Measurements from ENCODE around the gene NHSL2. TPM values are rescaled to one million over a fixed set of nuclear protein-coding genes. Genes with fewer than 3 reads are reported as not detected.

NHSL2 gene
- total RNA-seq, 2 experiments from 2014 or later: not detected

DNA sequence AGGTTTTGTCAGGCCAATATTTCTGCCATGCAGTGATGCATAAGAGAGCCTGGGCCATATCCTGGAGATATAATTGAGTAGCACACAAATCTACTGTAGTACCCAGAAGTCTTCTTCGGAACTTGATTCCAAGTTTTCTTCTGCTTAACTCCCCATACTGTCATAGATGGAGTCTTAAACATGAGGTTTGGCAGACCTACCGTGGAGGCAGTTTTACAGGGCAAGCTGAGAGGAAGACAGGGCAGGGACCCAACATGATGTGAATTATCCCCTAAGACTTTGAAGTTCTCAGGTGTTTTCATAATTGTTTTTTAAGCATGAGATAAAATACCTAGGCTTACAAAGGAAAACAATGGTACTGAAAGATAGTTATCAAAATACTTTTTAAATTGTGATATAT is 18.2 kb downstream of the NHSL2 start:
- Histone ChIP-seq H3K9me2 (ENCODE audit: insufficient read depth, low read length) (no peaks in the 10 kb centered on the region), H3K4me2 (ENCODE audit: low read length) (no peak overlapping the region)

DNA sequence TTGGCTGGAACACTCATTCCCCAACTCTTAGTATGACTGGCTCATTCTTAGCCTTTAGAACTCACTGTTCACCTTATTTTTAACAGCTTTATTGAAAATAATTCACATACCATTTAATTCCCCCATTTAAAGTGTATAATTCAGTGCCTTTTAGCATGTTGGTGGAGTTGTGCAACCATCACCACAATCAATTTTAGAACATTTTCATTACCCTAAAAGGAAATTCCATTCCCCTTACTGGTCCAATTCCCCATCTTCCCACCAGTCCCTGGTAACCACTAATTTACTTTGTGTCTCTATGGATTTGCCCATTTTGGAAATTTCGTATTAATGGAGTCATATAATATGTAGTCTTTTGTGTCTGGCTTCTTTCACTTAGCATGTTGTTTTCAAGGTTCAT is 19.7 kb downstream of the NHSL2 start:
- H4K20me1 ChIP-seq (ENCODE audit: insufficient read depth, low read length): no peaks in the 10 kb centered on the region
- intact Hi-C loops (cut with micrococcal nuclease; ENCODE audit: unreplicated experiment): no loop called here
- no peak for TF ChIP-seq EZH2phosphoT487 (IDR thresholded peaks at IDR 0.05; ENCODE audit: borderline replicate concordance, low read depth, low read length)
- TF ChIP-seq, protein P1, sequence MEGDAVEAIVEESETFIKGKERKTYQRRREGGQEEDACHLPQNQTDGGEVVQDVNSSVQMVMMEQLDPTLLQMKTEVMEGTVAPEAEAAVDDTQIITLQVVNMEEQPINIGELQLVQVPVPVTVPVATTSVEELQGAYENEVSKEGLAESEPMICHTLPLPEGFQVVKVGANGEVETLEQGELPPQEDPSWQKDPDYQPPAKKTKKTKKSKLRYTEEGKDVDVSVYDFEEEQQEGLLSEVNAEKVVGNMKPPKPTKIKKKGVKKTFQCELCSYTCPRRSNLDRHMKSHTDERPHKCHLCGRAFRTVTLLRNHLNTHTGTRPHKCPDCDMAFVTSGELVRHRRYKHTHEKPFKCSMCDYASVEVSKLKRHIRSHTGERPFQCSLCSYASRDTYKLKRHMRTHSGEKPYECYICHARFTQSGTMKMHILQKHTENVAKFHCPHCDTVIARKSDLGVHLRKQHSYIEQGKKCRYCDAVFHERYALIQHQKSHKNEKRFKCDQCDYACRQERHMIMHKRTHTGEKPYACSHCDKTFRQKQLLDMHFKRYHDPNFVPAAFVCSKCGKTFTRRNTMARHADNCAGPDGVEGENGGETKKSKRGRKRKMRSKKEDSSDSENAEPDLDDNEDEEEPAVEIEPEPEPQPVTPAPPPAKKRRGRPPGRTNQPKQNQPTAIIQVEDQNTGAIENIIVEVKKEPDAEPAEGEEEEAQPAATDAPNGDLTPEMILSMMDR (conservative IDR thresholded peaks at IDR 0.05; ENCODE audit: low read length): no peak

More for the DNA sequence above, 18.2 kb downstream of the NHSL2 start:
- no peaks in the 10 kb centered on the region for H3K79me2 ChIP-seq (ENCODE audit: insufficient read depth, low read depth, low read length)
- ChIA-PET CTCF (ENCODE audit: unreplicated experiment) (no interaction called here), POLR2A (no interaction called here)
- no peak for DNase-seq (ENCODE audit: low spot score)
- H3K36me3 ChIP-seq (ENCODE audit: insufficient read depth, low read length): no peaks in the 10 kb centered on the region
- H4K20me1 ChIP-seq (ENCODE audit: insufficient read depth, low read length): no peaks in the 10 kb centered on the region
- no peak overlapping the region for H2AFZ ChIP-seq (ENCODE audit: low read length)
- H3K9me3 ChIP-seq (ENCODE audit: low read length): no peaks in the 10 kb centered on the region
- BruUV-seq (replicated peaks): no TSS peak
- no peak for TF ChIP-seq EZH2phosphoT487 (IDR thresholded peaks at IDR 0.05; ENCODE audit: borderline replicate concordance, low read depth, low read length)
- TF ChIP-seq, protein P1 (conservative IDR thresholded peaks at IDR 0.05; ENCODE audit: low read length): no peak
- H3K4me3 ChIP-seq (ENCODE audit: low read depth, low read length, poor library complexity, severe bottlenecking): no peak overlapping the region
- intact Hi-C loops (cut with micrococcal nuclease; ENCODE audit: unreplicated experiment): no loop called here
- H3K4me1 ChIP-seq (ENCODE audit: insufficient read depth, low read length, poor library complexity, severe bottlenecking): no peaks in the 10 kb centered on the region
- no peak overlapping the region for H3K27ac ChIP-seq (ENCODE audit: low read depth, low read length, poor library complexity, severe bottlenecking)

DNA sequence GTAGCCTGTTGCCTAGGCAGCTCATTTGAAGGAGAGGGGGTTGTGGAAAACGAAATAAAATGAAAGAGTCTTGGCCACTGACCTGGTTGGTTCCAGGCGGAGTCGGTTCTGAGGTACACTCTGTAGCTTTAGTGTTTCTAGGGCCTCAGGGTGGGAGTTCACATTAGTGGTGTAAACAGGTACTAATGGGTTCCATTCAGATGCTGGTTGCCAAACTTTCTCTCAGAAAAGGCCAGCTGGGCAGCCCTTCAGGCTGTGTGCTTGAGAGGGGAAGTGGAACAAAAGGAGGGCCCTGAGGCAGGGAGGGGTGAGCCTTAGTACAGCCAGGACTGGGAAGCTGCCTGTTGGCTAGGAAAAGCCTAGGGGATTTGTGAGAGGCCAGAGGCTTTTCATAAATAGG is 24.8 kb downstream of the NHSL2 start:
- no peaks in the 10 kb centered on the region for H4K20me1 ChIP-seq (ENCODE audit: insufficient read depth, low read length)
- H3K4me1 ChIP-seq (ENCODE audit: insufficient read depth, low read length, poor library complexity, severe bottlenecking): no peaks in the 10 kb centered on the region
- H3K9me2 ChIP-seq (ENCODE audit: insufficient read depth, low read length): no peaks in the 10 kb centered on the region
- intact Hi-C loops (cut with micrococcal nuclease; ENCODE audit: unreplicated experiment): no loop called here
- CTCF ChIA-PET (ENCODE audit: unreplicated experiment): no interaction called here
- no peaks in the 10 kb centered on the region for H3K79me2 ChIP-seq (ENCODE audit: insufficient read depth, low read depth, low read length)
- TF ChIP-seq, protein P1 (conservative IDR thresholded peaks at IDR 0.05; ENCODE audit: low read length): no peak
- no peak for TF ChIP-seq EZH2phosphoT487 (IDR thresholded peaks at IDR 0.05; ENCODE audit: borderline replicate concordance, low read depth, low read length)
- no peaks in the 10 kb centered on the region for H3K9me3 ChIP-seq (ENCODE audit: low read length)
- H3K4me3 ChIP-seq (ENCODE audit: low read depth, low read length, poor library complexity, severe bottlenecking): no peak overlapping the region
- H3K27ac ChIP-seq (ENCODE audit: low read depth, low read length, poor library complexity, severe bottlenecking): no peak overlapping the region
- no peak overlapping the region for H2AFZ ChIP-seq (ENCODE audit: low read length)
- no peaks in the 10 kb centered on the region for H3K36me3 ChIP-seq (ENCODE audit: insufficient read depth, low read length)
- DNase-seq (ENCODE audit: low spot score): no peak
- no peak overlapping the region for H3K4me2 ChIP-seq (ENCODE audit: low read length)
- BruUV-seq (replicated peaks): no TSS peak
- POLR2A ChIA-PET: no interaction called here

More for the DNA sequence above, 19.7 kb downstream of the NHSL2 start:
- Histone ChIP-seq H3K79me2 (ENCODE audit: insufficient read depth, low read depth, low read length) (no peaks in the 10 kb centered on the region), H3K4me3 (ENCODE audit: low read depth, low read length, poor library complexity, severe bottlenecking) (no peak overlapping the region), H3K9me2 (ENCODE audit: insufficient read depth, low read length) (no peaks in the 10 kb centered on the region), H3K36me3 (ENCODE audit: insufficient read depth, low read length) (no peaks in the 10 kb centered on the region), H2AFZ (ENCODE audit: low read length) (no peak overlapping the region), H3K27ac (ENCODE audit: low read depth, low read length, poor library complexity, severe bottlenecking) (no peak overlapping the region), H3K4me2 (ENCODE audit: low read length) (no peak overlapping the region), H3K9me3 (ENCODE audit: low read length) (no peaks in the 10 kb centered on the region), H3K4me1 (ENCODE audit: insufficient read depth, low read length, poor library complexity, severe bottlenecking) (no peaks in the 10 kb centered on the region)
- no peak for DNase-seq (ENCODE audit: low spot score)
- BruUV-seq (replicated peaks): no TSS peak
- ChIA-PET CTCF (ENCODE audit: unreplicated experiment) (no interaction called here), POLR2A (no interaction called here)
